A673 (cell line): Measurements from ENCODE around the gene PCNT. TPM values are rescaled to one million over a fixed set of nuclear protein-coding genes. Genes with fewer than 3 reads are reported as not detected.

ENCODE experiments used
- BruUV-seq: library from RNA; stranded (reverse); fragments of 400-500 nt; replicated peaks from 2 replicates; lab custom pipeline; 2021; lab: Mats Ljungman, UMichigan
- CTCF ChIA-PET: fragments of 300-600 bp; sonication (Branson Sonifier 250); formaldehyde crosslinking; loops from one replicate; lab custom pipeline; 2022; ENCODE audit warnings: antibody characterized with exemption; lab: Charles Lee
- POLR2A ChIA-PET: fragments of 300-600 bp; sonication (Branson Sonifier 250); formaldehyde crosslinking; loops from one replicate; lab custom pipeline; 2022; ENCODE audit warnings: antibody characterized with exemption; ENCODE audit not compliant: low non-redundant PET; lab: Charles Lee
- DNase-seq: peaks from one replicate; pipeline ENCODE4 v3.0.0-alpha.2; 2015; ENCODE audit warnings: low spot score
- H3K27ac ChIP-seq: fragments of 200-600 bp; sonication (generic); 2 replicates; pipeline ENCODE4 v1.5.1; 2016; ENCODE audit warnings: mixed run types, low read depth, mild to moderate bottlenecking, mixed read lengths, antibody characterized with exemption, low read length; ENCODE audit not compliant: poor library complexity, severe bottlenecking
- H3K27me3 ChIP-seq: fragments of 200-600 bp; sonication (generic); replicated peaks from 2 replicates; pipeline ENCODE4 v1.6.1; 2017; ENCODE audit warnings: mixed run types, low read depth, mild to moderate bottlenecking, mixed read lengths, antibody characterized with exemption, low read length; ENCODE audit not compliant: insufficient read depth, poor library complexity
- H3K36me3 ChIP-seq: fragments of 200-600 bp; sonication (generic); 2 replicates; pipeline ENCODE4 v1.6.1; 2016; ENCODE audit warnings: mixed run types, mild to moderate bottlenecking, mixed read lengths, antibody characterized with exemption, low read length; ENCODE audit not compliant: insufficient read depth, poor library complexity, severe bottlenecking
- H3K4me1 ChIP-seq: fragments of 200-600 bp; sonication (generic); 2 replicates; pipeline ENCODE4 v1.6.1; 2017; ENCODE audit warnings: mixed run types, mild to moderate bottlenecking, mixed read lengths, antibody characterized with exemption, low read length; ENCODE audit not compliant: insufficient read depth, poor library complexity, severe bottlenecking
- H3K4me3 ChIP-seq: fragments of 200-600 bp; sonication (generic); 2 replicates; pipeline ENCODE4 v1.5.1; 2016; ENCODE audit warnings: low read depth, mixed run types, mild to moderate bottlenecking, mixed read lengths, low read length; ENCODE audit not compliant: poor library complexity, severe bottlenecking
- H3K9me3 ChIP-seq: fragments of 200-600 bp; sonication (generic); 2 replicates; pipeline ENCODE4 v1.6.1; 2016; ENCODE audit warnings: mixed run types, low read depth, mild to moderate bottlenecking, mixed read lengths, antibody characterized with exemption, low read length; ENCODE audit not compliant: poor library complexity, severe bottlenecking
- EZH2 ChIP-seq: fragments of 200-600 bp; sonication (generic); IDR thresholded peaks from 2 replicates; pipeline ENCODE4 v1.6.1; 2017; ENCODE audit warnings: borderline replicate concordance, low read depth, mild to moderate bottlenecking, mixed read lengths, antibody characterized with exemption, low read length; ENCODE audit not compliant: poor library complexity, severe bottlenecking
- intact Hi-C: fragments of 100-400 bp; cut with micrococcal nuclease; formaldehyde crosslinking; loops from one replicate; pipeline ENCODE4 v1.10.0; 2022; ENCODE audit not compliant: unreplicated experiment
- total RNA-seq: library from RNA; stranded (reverse); gene quantifications from 2 replicates; pipeline ENCODE4 v1.2.3, GENCODE V29; 2021
- TF ChIP-seq, protein P1 (sequence below): fragments of 300-800, 200-600 bp; sonication (generic); conservative IDR thresholded peaks from 2 replicates; pipeline ENCODE4 v1.5.1; 2017; ENCODE audit warnings: low read depth, mild to moderate bottlenecking, antibody characterized with exemption, low read length, moderate library complexity, mixed read lengths

PCNT gene
- total RNA-seq, 1 experiment from 2014 or later, result 66.4 TPM

DNA sequence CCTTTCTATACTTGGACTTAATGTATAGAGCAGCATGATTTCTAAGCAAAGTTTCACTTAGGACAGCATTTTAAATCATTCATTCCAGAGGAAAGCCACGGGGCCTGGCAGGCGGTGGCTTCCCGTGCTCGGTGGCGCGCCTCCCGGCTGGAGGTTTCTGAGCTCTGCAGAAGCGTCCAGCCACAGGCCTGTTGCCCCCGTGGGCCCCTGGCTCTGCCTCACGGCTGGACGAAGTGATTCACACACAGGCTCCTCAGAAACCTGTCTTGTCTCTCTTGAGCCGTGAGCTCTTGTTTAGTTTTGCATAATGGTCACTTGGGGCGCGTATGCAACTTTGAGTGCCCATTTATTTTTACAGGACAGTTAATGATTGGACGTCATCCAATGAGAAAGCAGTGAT, 112.7 kb downstream of the PCNT start:
- Histone ChIP-seq H3K27me3 (no peaks in the 10 kb centered on the region), H3K36me3 (peaks cover 55% of the 10 kb centered on the region), H3K27ac (no peak overlapping the region), H3K4me3 (no peak overlapping the region), H3K4me1 (no peaks in the 10 kb centered on the region), H3K9me3 (no peaks in the 10 kb centered on the region)
- DNase-seq, result no peak
- CTCF ChIA-PET, result no interaction called here
- no peak for TF ChIP-seq EZH2
- TF ChIP-seq, protein P1, sequence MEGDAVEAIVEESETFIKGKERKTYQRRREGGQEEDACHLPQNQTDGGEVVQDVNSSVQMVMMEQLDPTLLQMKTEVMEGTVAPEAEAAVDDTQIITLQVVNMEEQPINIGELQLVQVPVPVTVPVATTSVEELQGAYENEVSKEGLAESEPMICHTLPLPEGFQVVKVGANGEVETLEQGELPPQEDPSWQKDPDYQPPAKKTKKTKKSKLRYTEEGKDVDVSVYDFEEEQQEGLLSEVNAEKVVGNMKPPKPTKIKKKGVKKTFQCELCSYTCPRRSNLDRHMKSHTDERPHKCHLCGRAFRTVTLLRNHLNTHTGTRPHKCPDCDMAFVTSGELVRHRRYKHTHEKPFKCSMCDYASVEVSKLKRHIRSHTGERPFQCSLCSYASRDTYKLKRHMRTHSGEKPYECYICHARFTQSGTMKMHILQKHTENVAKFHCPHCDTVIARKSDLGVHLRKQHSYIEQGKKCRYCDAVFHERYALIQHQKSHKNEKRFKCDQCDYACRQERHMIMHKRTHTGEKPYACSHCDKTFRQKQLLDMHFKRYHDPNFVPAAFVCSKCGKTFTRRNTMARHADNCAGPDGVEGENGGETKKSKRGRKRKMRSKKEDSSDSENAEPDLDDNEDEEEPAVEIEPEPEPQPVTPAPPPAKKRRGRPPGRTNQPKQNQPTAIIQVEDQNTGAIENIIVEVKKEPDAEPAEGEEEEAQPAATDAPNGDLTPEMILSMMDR, result no peak
- BruUV-seq, result no TSS peak
- intact Hi-C loops, result no loop called here
- POLR2A ChIA-PET, result no interaction called here

DNA sequence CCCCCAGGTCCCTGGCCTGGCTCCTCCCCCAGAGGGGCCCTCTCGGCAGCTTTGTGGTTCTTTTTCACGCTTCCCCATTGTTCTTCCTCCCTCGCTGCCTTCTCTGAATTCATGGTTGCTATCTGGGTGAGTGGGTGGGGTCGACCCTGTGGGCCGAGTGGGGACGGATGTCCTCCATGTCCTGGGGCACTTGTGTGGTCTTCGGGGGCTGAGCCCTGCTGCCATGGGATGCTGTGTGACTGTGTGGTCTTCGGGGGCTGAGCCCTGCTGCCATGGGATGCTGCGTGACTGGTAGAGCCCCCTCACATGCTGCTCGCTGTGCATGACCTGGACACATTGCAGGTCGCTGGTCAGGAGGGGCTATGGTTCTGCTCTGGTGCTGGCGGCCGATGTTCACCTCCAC, 113.1 kb downstream of the PCNT start:
- CTCF ChIA-PET, result no interaction called here
- Histone ChIP-seq H3K4me1 (no peaks in the 10 kb centered on the region), H3K36me3 (peaks cover 53% of the 10 kb centered on the region), H3K9me3 (no peaks in the 10 kb centered on the region), H3K27me3 (no peaks in the 10 kb centered on the region), H3K27ac (no peak overlapping the region), H3K4me3 (no peak overlapping the region)
- intact Hi-C loops, result no loop called here
- TF ChIP-seq EZH2, result no peak
- TF ChIP-seq, protein P1, result no peak
- DNase-seq, result no peak
- POLR2A ChIA-PET, result no interaction called here
- no TSS peak for BruUV-seq

DNA sequence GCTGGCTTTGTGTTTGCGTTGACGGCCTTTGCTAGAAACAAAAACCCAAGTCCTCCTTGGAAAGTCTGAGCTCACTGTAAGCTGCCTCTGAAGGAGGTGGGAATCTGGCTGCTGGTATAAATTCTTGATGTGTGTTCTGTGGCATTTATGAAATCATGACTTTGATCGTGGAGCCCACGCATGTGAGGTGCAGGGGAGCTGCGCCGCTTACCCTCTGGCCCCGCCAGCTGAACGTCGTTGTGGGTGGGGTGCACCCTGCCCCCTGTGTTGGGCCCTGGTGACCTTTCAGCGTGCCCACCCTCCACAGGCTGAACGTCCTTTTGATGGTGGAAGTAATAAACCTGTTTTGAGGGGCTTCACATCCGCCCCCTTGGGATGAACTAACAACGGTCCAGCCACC, 113.6 kb downstream of the PCNT start:
- Histone ChIP-seq H3K27ac (no peak overlapping the region), H3K27me3 (no peaks in the 10 kb centered on the region), H3K36me3 (peaks cover 57% of the 10 kb centered on the region), H3K4me1 (no peaks in the 10 kb centered on the region), H3K4me3 (no peak overlapping the region), H3K9me3 (no peaks in the 10 kb centered on the region)
- no TSS peak for BruUV-seq
- ChIA-PET CTCF (no interaction called here), POLR2A (no interaction called here)
- no peak for DNase-seq
- intact Hi-C loops, result no loop called here
- no peak for TF ChIP-seq EZH2
- TF ChIP-seq, protein P1, result no peak
